GM18511 (cell line): ENCODE data around the gene PTPN4.
"Not testable (repeated sequence)": the region's sequence is repeated elsewhere in the genome, so short reads cannot be mapped to it uniquely, and the experiment has no call there.

ENCODE experiments used
- ATAC-seq: cut with Tn5 transposase; IDR thresholded peaks from one replicate; pipeline ENCODE4 v1.9.1; 2021; ENCODE audit warnings: mild to moderate bottlenecking, moderate library complexity; ENCODE audit not compliant: unreplicated experiment

The PTPN4 gene

GRCh38 chr2:119801989-119802388, 42.3 kb downstream of the PTPN4 start:
- not testable (repeated sequence) for ATAC-seq

GRCh38 chr2:119803101-119803500, 43.4 kb downstream of the PTPN4 start:
- ATAC-seq: no peak

GRCh38 chr2:119804409-119804808, 44.7 kb downstream of the PTPN4 start:
- ATAC-seq: not testable (repeated sequence)

GRCh38 chr2:119808516-119809147, 48.9 kb downstream of the PTPN4 start:
- no peak for ATAC-seq

- ATAC-seq: no peak
Observed at GRCh38 chr2:119809339-119810048, 49.8 kb downstream of the PTPN4 start.

GRCh38 chr2:119810049-119810630, 50.4 kb downstream of the PTPN4 start:
- no peak for ATAC-seq

- ATAC-seq: no peak
Observed at GRCh38 chr2:119814216-119814615, 54.5 kb downstream of the PTPN4 start.

- no peak for ATAC-seq
Observed at GRCh38 chr2:119818792-119819191, 59.1 kb downstream of the PTPN4 start.

GRCh38 chr2:119819846-119820245, 60.1 kb downstream of the PTPN4 start:
- no peak for ATAC-seq

- no peak for ATAC-seq
Observed at GRCh38 chr2:119820275-119820674, 60.6 kb downstream of the PTPN4 start.

- no peak for ATAC-seq
Observed at GRCh38 chr2:119821266-119821665, 61.5 kb downstream of the PTPN4 start.

GRCh38 chr2:119823734-119824334, 64.1 kb downstream of the PTPN4 start:
- ATAC-seq: peak; percentile 48

GRCh38 chr2:119826370-119826961, 66.7 kb downstream of the PTPN4 start:
- no peak for ATAC-seq

- ATAC-seq: no peak
Observed at GRCh38 chr2:119827866-119828507, 68.3 kb downstream of the PTPN4 start.

GRCh38 chr2:119836455-119837142, 76.9 kb downstream of the PTPN4 start:
- no peak for ATAC-seq

GRCh38 chr2:119837350-119837749, 77.6 kb downstream of the PTPN4 start:
- no peak for ATAC-seq

- ATAC-seq: no peak
Observed at GRCh38 chr2:119837759-119838158, 78.0 kb downstream of the PTPN4 start.

- ATAC-seq: no peak
Observed at GRCh38 chr2:119838179-119838578, 78.5 kb downstream of the PTPN4 start.

GRCh38 chr2:119841550-119841949, 81.8 kb downstream of the PTPN4 start:
- no peak for ATAC-seq

GRCh38 chr2:119846021-119846420, 86.3 kb downstream of the PTPN4 start:
- no peak for ATAC-seq
